ENCODE results near the gene MINDY3.
A peak's percentile ranks its signal among the peaks of the same experiment; 100 is the strongest.
"Not testable (repeated sequence)": the region's sequence is repeated elsewhere in the genome, so short reads cannot be mapped to it uniquely, and the experiment has no call there.

Gene MINDY3

GRCh38 chr10:15859906-15860691 is at the start of gene MINDY3:
TSS of gene MINDY3 (minus strand) at chr10:15860507. CDS start at chr10:15860299, 208 bp downstream.
- DNase-seq (ENCODE audit: low read depth), result peak; percentile 75

DNA sequence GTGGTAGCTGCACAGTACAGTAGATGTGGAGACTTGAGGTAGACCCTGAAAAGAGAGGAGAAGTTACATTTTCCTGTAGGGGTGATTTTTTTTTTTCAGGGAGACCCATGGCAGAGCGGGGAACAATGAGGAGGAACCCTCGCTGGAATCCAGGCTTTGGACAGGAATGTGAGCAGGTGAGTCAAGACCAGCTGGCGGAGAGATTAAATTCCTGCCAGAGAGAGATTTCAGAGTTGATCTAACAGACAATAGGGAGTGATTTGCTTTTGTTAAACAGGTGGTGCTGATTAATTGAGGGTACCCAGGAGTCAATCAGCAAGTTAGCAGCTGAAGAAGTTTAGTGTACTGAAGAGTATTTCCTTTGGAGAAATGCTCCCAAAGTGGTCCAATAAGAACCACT is 41.6 kb upstream of the MINDY3 start:
- no peak for DNase-seq (ENCODE audit: low read depth)

DNA sequence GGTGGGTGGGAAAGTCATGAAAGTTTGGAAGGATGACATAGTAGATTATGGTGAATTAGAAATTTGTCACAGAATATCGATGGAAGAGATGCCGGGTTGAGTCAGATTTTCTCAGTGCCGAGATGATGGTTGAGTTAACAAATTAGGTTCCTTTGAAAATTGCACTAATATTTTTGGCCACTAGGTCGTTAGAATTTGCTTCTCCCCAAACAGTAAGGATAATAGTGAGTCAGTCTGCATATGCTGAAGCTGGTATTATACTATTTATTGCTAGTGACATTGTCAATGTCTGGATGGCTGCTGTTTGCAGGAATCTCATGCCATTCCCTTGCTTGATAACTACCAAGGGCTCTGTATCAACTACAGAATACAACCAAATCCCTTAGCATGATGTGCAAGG is 37.7 kb upstream of the MINDY3 start:
- DNase-seq (ENCODE audit: low read depth), result no peak

GRCh38 chr10:15897287-15897686 is 37.0 kb upstream of the MINDY3 start:
- no peak for DNase-seq (ENCODE audit: low read depth)

DNA sequence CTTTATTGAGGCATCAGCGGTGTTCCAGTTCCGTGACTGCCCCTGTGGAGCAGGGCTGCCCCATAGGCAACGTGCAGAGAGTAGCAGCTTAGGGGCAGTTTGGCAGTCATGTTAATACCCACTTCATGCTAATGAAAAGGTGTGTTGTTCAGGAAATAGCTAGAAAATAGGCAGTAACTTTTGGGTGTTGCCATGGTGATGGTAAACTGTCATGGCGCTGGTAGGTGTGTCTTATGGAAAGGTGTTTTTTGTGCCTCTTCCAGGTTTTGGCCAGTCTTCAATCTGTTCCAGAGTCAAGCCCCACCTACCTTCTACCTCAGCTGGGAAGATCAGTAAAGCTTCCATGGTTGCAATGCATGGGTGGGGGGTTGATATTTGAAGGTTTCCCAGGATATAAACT is 36.3 kb upstream of the MINDY3 start:
- no peak for DNase-seq (ENCODE audit: low read depth)

GRCh38 chr10:15884447-15884846 is 24.1 kb upstream of the MINDY3 start:
- no peak for DNase-seq (ENCODE audit: low read depth)

- no peak for DNase-seq (ENCODE audit: low read depth)
These were observed 21.2 kb upstream of the MINDY3 start for GRCh38 chr10:15881542-15881941.

DNA sequence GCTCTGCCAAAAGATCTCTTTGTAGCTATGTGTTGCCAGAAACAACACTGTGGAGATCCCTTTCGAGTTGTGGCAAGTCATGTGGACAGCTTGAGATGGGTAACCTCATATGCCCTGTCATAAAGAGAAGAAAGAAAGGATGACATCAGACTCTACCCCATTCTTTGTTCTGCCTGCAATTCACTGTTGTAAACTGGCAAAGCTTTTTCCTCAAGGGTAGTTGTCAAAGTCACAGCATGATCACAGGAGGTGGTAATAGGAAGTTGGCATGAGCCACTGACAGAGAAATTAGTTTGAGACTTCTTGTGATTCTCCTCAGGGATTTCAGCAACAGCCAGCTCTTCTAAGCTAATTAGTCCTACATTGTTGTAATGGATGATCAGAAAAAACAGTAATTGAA is 19.4 kb upstream of the MINDY3 start:
- no peak for DNase-seq (ENCODE audit: low read depth)

DNA sequence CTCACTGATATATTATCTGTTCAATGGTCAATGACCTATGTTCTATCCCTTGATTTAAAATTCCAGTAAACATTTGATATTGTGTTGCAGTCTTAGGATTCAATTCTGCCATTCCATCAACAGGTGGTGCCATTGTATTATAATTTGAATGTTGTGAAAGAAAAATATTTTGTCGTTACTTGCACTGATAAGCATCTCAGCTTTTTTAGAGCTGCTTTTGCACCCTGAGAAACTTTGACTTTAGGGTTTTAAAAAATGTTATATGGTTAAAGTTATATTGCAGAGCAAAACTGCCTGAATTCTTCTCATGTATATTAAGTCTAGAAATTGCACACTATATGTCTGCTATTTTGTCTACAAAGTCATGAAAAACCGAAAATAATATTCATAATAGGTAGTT is 18.8 kb upstream of the MINDY3 start:
- DNase-seq (ENCODE audit: low read depth), result peak; percentile 20

- DNase-seq (ENCODE audit: low read depth), result no peak
These were observed 17.7 kb upstream of the MINDY3 start for GRCh38 chr10:15877836-15878576.

DNA sequence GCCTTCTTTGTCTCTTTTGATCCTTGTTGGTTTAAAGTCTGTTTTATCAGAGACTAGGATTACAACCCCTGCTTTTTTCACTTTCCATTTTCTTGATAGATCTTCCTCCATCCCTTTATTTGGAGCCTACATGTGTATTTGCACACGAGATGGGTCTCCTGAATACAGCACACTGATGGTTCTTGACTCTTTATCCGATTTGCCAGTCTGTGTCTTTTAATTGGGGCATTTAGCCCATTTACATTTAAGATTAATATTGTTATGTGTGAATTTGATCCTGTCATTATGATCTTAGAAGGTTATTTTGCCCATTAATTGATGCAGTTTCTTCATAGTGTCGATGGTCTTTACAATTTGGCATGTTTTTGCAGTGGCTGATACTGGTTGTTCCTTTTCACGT is 16.0 kb upstream of the MINDY3 start:
- DNase-seq (ENCODE audit: low read depth), result not testable (repeated sequence)

DNA sequence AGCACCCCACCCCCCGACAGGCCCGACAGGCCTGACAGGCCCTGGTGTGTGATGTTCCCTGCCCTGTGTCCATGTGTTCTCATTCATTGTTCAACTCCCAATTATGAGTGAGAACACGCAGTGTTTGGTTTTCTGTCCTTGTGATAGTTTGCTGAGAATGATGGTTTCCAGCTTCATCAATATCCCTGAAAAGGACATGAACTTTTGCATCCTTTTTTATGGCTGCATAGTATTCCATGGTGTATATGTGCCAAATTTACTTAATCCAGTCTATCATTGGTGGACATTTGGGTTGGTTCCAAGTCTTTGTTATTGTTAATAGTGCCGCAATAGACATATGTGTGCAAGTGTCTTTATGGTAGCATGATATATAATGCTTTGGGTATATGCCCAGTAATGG is 12.3 kb upstream of the MINDY3 start:
- DNase-seq (ENCODE audit: low read depth), result not testable (repeated sequence)

DNA sequence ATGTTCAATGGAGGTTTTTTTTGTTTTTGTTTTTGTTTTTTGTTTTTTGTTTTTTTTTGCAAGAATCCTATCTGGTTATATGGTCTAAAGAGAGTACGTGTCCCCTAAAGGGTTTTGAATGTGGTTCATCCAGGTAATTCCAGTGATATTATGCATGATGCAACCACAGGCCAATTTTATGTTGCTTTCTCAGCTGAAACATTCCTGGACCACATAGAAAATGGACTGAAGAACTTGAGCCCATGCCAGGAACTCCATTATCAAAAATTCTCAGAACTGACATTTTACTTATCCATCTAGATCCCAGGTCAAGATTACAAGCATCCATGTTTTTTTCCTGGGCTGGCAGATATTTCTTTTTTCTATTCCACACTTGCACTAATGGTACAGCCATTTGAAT is 11.5 kb upstream of the MINDY3 start:
- no peak for DNase-seq (ENCODE audit: low read depth)

GRCh38 chr10:15869935-15870334 is 9.6 kb upstream of the MINDY3 start:
- no peak for DNase-seq (ENCODE audit: low read depth)

- no peak for DNase-seq (ENCODE audit: low read depth)
These were observed 7.7 kb upstream of the MINDY3 start for GRCh38 chr10:15868006-15868405.

GRCh38 chr10:15865304-15865703 is 5.0 kb upstream of the MINDY3 start:
- no peak for DNase-seq (ENCODE audit: low read depth)

GRCh38 chr10:15864419-15864818 is 4.1 kb upstream of the MINDY3 start:
- DNase-seq (ENCODE audit: low read depth), result no peak

DNA sequence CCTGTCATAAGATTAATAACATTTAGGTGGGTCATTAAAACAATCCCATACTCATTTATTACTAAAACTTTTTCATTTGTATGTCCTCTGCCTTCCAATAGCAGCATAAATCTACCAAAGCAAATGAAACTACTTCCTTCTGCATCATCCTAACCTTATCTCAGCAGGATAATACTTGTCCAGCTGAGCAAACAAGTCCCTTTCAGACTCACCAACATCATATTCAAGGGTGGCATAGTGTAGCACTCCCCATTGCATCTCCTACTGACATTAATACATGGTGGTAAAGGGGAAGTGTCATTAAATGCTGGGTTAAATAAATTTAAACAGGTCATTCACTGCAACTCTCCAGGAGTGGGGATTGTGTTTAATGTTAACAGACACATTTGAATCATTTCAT is 3.4 kb upstream of the MINDY3 start:
- DNase-seq (ENCODE audit: low read depth), result no peak

GRCh38 chr10:15863323-15863722 is 3.0 kb upstream of the MINDY3 start:
- DNase-seq (ENCODE audit: low read depth), result no peak

- DNase-seq (ENCODE audit: low read depth), result no peak
These were observed 440 bp upstream of the MINDY3 start for GRCh38 chr10:15860692-15861201.

GRCh38 chr10:15859509-15859905 is 800 bp downstream of the MINDY3 start:
- DNase-seq (ENCODE audit: low read depth), result no peak

DNA sequence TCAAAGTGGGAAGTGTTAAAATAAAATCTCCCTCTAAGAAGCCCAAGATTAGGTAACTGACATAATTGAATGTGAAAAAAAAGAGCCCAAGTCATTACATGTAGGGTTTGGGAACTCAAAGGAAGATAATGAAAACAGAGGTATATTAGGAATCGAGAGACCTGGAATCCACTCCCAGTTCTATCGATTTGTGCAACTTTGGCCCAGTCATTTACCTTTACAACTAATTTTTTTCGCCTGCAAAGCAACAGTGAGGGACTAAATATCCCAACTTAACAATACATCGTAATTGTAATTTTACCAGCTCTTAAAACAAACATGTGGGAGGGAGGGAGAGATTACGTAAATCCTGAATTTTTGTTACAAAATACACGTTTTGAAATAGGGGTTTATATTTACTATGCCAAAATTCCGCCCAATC is 1.4 kb downstream of the MINDY3 start:
- DNase-seq (ENCODE audit: low read depth), result no peak

GRCh38 chr10:15857107-15857575 is 3.2 kb downstream of the MINDY3 start:
- no peak for DNase-seq (ENCODE audit: low read depth)

Measured in fibroblast of the conjunctiva (primary cell).